H1 (cell line): ENCODE results near the gene PCGF3. TPM values are rescaled to one million over a fixed set of nuclear protein-coding genes. Genes with fewer than 3 reads are reported as not detected.

Source experiments
- CTCF ChIA-PET: fragments of 300-600 bp; sonication (Branson Sonifier 250); formaldehyde crosslinking; loops from one replicate; lab custom pipeline; 2021; ENCODE audit not compliant: partially characterized antibody; lab: Charles Lee
- POLR2A ChIA-PET: fragments of 300-600 bp; sonication (Branson Sonifier 250); formaldehyde crosslinking; loops from one replicate; lab custom pipeline; 2021; ENCODE audit warnings: inconsistent platforms; ENCODE audit not compliant: partially characterized antibody; lab: Charles Lee
- DNase-seq, 2 experiments: peaks; one replicate each; pipeline versions ENCODE4 v3.0.0 to v3.0.0-alpha.2; 2010 to 2022; ENCODE audit warnings: low spot score in 2 of 2, low read depth in 1 of 2, mixed read lengths in 1 of 2
- FAIRE-seq: peaks from 2 replicates; lab custom pipeline; 2011; peaks lifted over from hg19 to GRCh38; lab: Jason Lieb, UNC
- H2AFZ ChIP-seq: 2 replicates; pipeline ENCODE4 v1.8.1; 2012; ENCODE audit warnings: low read length, inconsistent platforms
- H2AK5ac ChIP-seq: 2 replicates; pipeline ENCODE4 v1.6.1; 2013; ENCODE audit warnings: low read depth, low read length
- H2BK120ac ChIP-seq: replicated peaks from 2 replicates; pipeline ENCODE3; 2013; ENCODE audit warnings: low read depth, low read length, inconsistent platforms
- H2BK12ac ChIP-seq: 2 replicates; pipeline ENCODE4 v1.6.1; 2013; ENCODE audit warnings: low read depth, low read length
- H2BK15ac ChIP-seq: 2 replicates; pipeline ENCODE4 v1.6.1; 2013; ENCODE audit warnings: low read length
- H2BK20ac ChIP-seq: 2 replicates; pipeline ENCODE4 v1.6.1; 2013; ENCODE audit warnings: low read length
- H2BK5ac ChIP-seq: 2 replicates; pipeline ENCODE4 v1.6.1; 2013; ENCODE audit warnings: low read depth, low read length
- H3K14ac ChIP-seq: 2 replicates; pipeline ENCODE4 v1.6.1; 2013; ENCODE audit warnings: inconsistent platforms; ENCODE audit not compliant: insufficient read length
- H3K18ac ChIP-seq: 2 replicates; pipeline ENCODE4 v1.6.1; 2013; ENCODE audit warnings: low read length; ENCODE audit errors: extremely low read depth
- H3K23ac ChIP-seq: 2 replicates; pipeline ENCODE4 v1.6.1; 2013; ENCODE audit warnings: inconsistent platforms; ENCODE audit not compliant: insufficient read length
- H3K23me2 ChIP-seq: 2 replicates; pipeline ENCODE4 v1.6.1; 2013; ENCODE audit warnings: low read depth, low read length
- H3K27ac ChIP-seq: 2 replicates; pipeline ENCODE4 v1.6.1; 2011; ENCODE audit warnings: low read depth, low read length, inconsistent platforms
- H3K27me3 ChIP-seq, 4 experiments: replicated peaks in 1 of 4; 1 replicate in 1 of 4; 2 replicates in 3 of 4; pipeline versions ENCODE4 v1.6.1 to v1.8.1; 2011 to 2013; ENCODE audit warnings: low read length in 3 of 4, mild to moderate bottlenecking in 3 of 4, inconsistent platforms in 2 of 4, mixed read lengths in 2 of 4, moderate library complexity in 1 of 4; ENCODE audit not compliant: control insufficient read depth in 3 of 4, insufficient read depth in 3 of 4; ENCODE audit errors: extremely low read depth in 1 of 4
- H3K36me3 ChIP-seq, 4 experiments: 2 replicates each; pipeline versions ENCODE4 v1.6.1 to v1.8.1; 2011 to 2013; ENCODE audit warnings: mild to moderate bottlenecking in 4 of 4, low read length in 3 of 4, moderate library complexity in 2 of 4, control low read depth in 1 of 4, inconsistent platforms in 1 of 4; ENCODE audit not compliant: insufficient read depth in 4 of 4, control insufficient read depth in 2 of 4
- H3K4ac ChIP-seq: replicated peaks from 2 replicates; pipeline ENCODE3; 2013; ENCODE audit warnings: low read length, low read depth, mixed read lengths, inconsistent platforms; ENCODE audit not compliant: insufficient read length
- H3K4me1 ChIP-seq, 4 experiments: replicated peaks in 1 of 4; 1 replicate in 1 of 4; 2 replicates in 3 of 4; pipeline versions ENCODE4 v1.6.1 to v1.8.1; 2011 to 2013; ENCODE audit warnings: low read length in 3 of 4, inconsistent platforms in 2 of 4, mixed read lengths in 1 of 4; ENCODE audit not compliant: insufficient read depth in 4 of 4, control insufficient read depth in 3 of 4
- H3K4me2 ChIP-seq, 2 experiments: 2 replicates each; pipeline versions ENCODE4 v1.6.1 to v1.8.1; 2011 to 2013; ENCODE audit warnings: low read depth in 2 of 2, low read length in 2 of 2, control low read depth in 1 of 2, inconsistent platforms in 1 of 2, mild to moderate bottlenecking in 1 of 2; ENCODE audit not compliant: insufficient read depth in 1 of 2
- H3K4me3 ChIP-seq, 4 experiments: fragments of 200-600, 300-600 bp in 1 of 4; sonication (generic), shearing (Covaris generic), sonication (Bioruptor Twin) in 1 of 4; 2 replicates each; pipeline versions ENCODE4 v1.5.1 to v1.8.1; 2011 to 2016; ENCODE audit warnings: low read length in 4 of 4, low read depth in 3 of 4, control low read depth in 2 of 4, inconsistent platforms in 2 of 4, mild to moderate bottlenecking in 2 of 4, mixed read lengths in 1 of 4, moderate library complexity in 1 of 4; ENCODE audit not compliant: insufficient read depth in 2 of 4; ENCODE audit errors: extremely low read depth in 1 of 4
- H3K56ac ChIP-seq: replicated peaks from 2 replicates; pipeline ENCODE3; 2013; ENCODE audit warnings: low read depth, mild to moderate bottlenecking, mixed read lengths, low read length, inconsistent platforms; ENCODE audit not compliant: insufficient read length
- H3K79me1 ChIP-seq: 2 replicates; pipeline ENCODE4 v1.6.1; 2013; ENCODE audit warnings: low read depth, low read length, control low read depth
- H3K79me2 ChIP-seq, 2 experiments: 2 replicates each; pipeline versions ENCODE4 v1.6.1 to v1.8.1; 2012 to 2013; ENCODE audit warnings: low read length in 2 of 2, mild to moderate bottlenecking in 2 of 2, inconsistent platforms in 1 of 2; ENCODE audit not compliant: insufficient read depth in 2 of 2, control insufficient read depth in 1 of 2
- H3K9ac ChIP-seq, 4 experiments: replicated peaks in 1 of 4; 1 replicate in 1 of 4; 2 replicates in 3 of 4; pipeline versions ENCODE4 v1.6.1 to v1.8.1; 2011 to 2013; ENCODE audit warnings: low read depth in 3 of 4, low read length in 3 of 4, control low read depth in 2 of 4, mild to moderate bottlenecking in 2 of 4, moderate library complexity in 2 of 4, inconsistent platforms in 1 of 4; ENCODE audit errors: extremely low read depth in 1 of 4
- H3K9me3 ChIP-seq, 2 experiments: 2 replicates each; pipeline versions ENCODE4 v1.6.1 to v1.8.1; 2012 to 2013; ENCODE audit warnings: mild to moderate bottlenecking in 2 of 2, moderate library complexity in 2 of 2, control low read depth in 1 of 2, inconsistent platforms in 1 of 2, low read depth in 1 of 2, low read length in 1 of 2, mixed read lengths in 1 of 2; ENCODE audit not compliant: insufficient read depth in 2 of 2
- H4K20me1 ChIP-seq, 2 experiments: replicated peaks in 1 of 2; 2 replicates each; pipeline versions ENCODE3 to v1.8.1; 2011 to 2013; ENCODE audit warnings: inconsistent platforms in 2 of 2, low read length in 2 of 2, mild to moderate bottlenecking in 1 of 2; ENCODE audit not compliant: insufficient read depth in 2 of 2, control insufficient read depth in 1 of 2
- H4K5ac ChIP-seq: 2 replicates; pipeline ENCODE4 v1.6.1; 2013; ENCODE audit warnings: low read length, low read depth, mixed read lengths, inconsistent platforms; ENCODE audit not compliant: insufficient read length
- H4K8ac ChIP-seq: 2 replicates; pipeline ENCODE4 v1.8.0; 2013; ENCODE audit warnings: mild to moderate bottlenecking, moderate library complexity, low read length, inconsistent platforms; ENCODE audit not compliant: insufficient read depth; ENCODE audit errors: extremely low read depth
- H4K91ac ChIP-seq: replicated peaks from 2 replicates; pipeline ENCODE3; 2013; ENCODE audit warnings: low read length, mixed read lengths, inconsistent platforms; ENCODE audit not compliant: insufficient read length
- JUND ChIP-seq: IDR thresholded peaks from 2 replicates; pipeline ENCODE4 v1.6.1; 2011; ENCODE audit warnings: mild to moderate bottlenecking, improper control_type of control experiment, low read length
- RAD21 ChIP-seq, 2 experiments: IDR thresholded peaks in 1 of 2; conservative IDR thresholded peaks in 1 of 2; 2 replicates each; pipeline ENCODE4 v1.6.1; 2011; ENCODE audit warnings: low read depth in 2 of 2, low read length in 2 of 2, improper control_type of control experiment in 1 of 2, inconsistent platforms in 1 of 2, mild to moderate bottlenecking in 1 of 2, moderate library complexity in 1 of 2
- TCF12 ChIP-seq: IDR thresholded peaks from 2 replicates; pipeline ENCODE4 v1.6.1; 2011; ENCODE audit warnings: low read depth, mild to moderate bottlenecking, low read length
- WGBS, 2 experiments: shearing (Covaris generic) in 1 of 2; methylation state at CpG; one replicate each; pipeline versions ENCODE4 v1.1.6 to v1.1.7; 2013 to 2015; ENCODE audit warnings: low lambda C conversion rate in 2 of 2, mixed read lengths in 2 of 2, inconsistent platforms in 1 of 2, low coverage in 1 of 2, missing lambda C conversion rate in 1 of 2; ENCODE audit not compliant: insufficient replicate concordance in 2 of 2, insufficient coverage in 1 of 2, insufficient read length in 1 of 2; ENCODE audit errors: extremely low coverage in 1 of 2, missing lambda C conversion rate in 1 of 2; 5-methylcytosine and 5-hydroxymethylcytosine counted together
- polyA plus RNA-seq, 7 experiments: library from polyadenylated mRNA; depleted of rRNA in 3 of 7; stranded (reverse) in 5 of 7; unstranded in 2 of 7; fragments of >200 nt in 5 of 7; fragments of 200-250 nt in 2 of 7; gene quantifications; 1 replicate in 5 of 7; 2 replicates in 1 of 7; 4 replicates in 1 of 7; pipeline versions ENCODE4 v1.2.1 to v1.2.3, GENCODE V29; 2011 to 2013; ENCODE audit warnings: missing spikeins in 2 of 7, mixed read lengths in 2 of 7
- total RNA-seq: library from RNA; stranded (reverse); fragmentation: NEBNext Ultra II Directional; extraction: Animal tissue kit (Norgen Biotek cat#: 25700); gene quantifications from 2 replicates; pipeline ENCODE4 v1.2.1, GENCODE V29; 2021
- TF ChIP-seq, protein P1 (sequence below): IDR thresholded peaks from 2 replicates; pipeline ENCODE4 v1.6.1; 2012; ENCODE audit warnings: inconsistent platforms
- TF ChIP-seq, protein P2 (sequence below), 3 experiments: IDR thresholded peaks; 1 replicate in 2 of 3; 2 replicates in 1 of 3; pipeline versions ENCODE4 v1.5.1 to v1.6.1; 2011; ENCODE audit warnings: low read length in 3 of 3, mild to moderate bottlenecking in 3 of 3, inconsistent platforms in 2 of 3, low read depth in 1 of 3, moderate library complexity in 1 of 3; ENCODE audit not compliant: insufficient read depth in 1 of 3; ENCODE audit errors: control extremely low read depth in 1 of 3

The PCGF3 gene
- total and polyA plus RNA-seq, 2 of the 8 experiments (the other 6 are each of a cell fraction or from before 2014, with no cell fraction given): 52.7 to 52.9 TPM

DNA sequence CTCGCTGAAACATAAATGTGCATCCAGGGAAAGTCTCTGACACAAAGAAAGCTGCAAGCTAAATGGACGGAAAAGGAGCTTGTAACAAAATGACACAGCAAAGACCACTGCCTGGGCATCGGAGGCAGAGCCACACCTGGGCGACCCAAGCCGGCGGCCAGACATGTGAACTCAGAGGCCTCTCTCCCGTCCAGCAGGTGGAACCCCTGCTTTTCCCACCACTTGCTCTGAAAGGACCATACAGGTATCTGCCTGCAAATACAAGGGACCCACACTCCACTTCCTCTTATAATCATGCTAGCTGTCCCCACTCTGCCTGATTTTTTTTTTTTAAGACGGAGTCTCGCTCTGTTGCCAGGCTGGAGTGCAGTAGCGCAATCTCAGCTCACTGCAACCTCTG is 108.3 kb downstream of the PCGF3 start:
- Histone ChIP-seq H3K27me3 (peaks cover 7 to 79% (median 46%) of the 10 kb centered on the region in 4 experiments), H4K91ac (no peak overlapping the region), H4K8ac (no peak overlapping the region), H2BK12ac (no peak overlapping the region), H3K4me2 (no peak overlapping the region), H3K18ac (no peak overlapping the region), H3K14ac (no peak overlapping the region), H3K36me3 (no peaks in the 10 kb centered on the region), H3K4me3 (no peak overlapping the region), H2BK20ac (no peak overlapping the region), H4K20me1 (peaks cover 0 to 2% of the 10 kb centered on the region in 2 experiments), H3K4ac (no peak overlapping the region), H2BK120ac (no peak overlapping the region), H2BK15ac (no peak overlapping the region), H3K23ac (no peak overlapping the region), H3K4me1 (no peaks in the 10 kb centered on the region), H3K27ac (no peak overlapping the region), H3K23me2 (no peaks in the 10 kb centered on the region), H2AK5ac (no peak overlapping the region), H3K56ac (no peak overlapping the region), H3K9me3 (no peaks in the 10 kb centered on the region; a peak in 1 of 4 replicates), H2BK5ac (no peak overlapping the region), H3K79me2 (no peaks in the 10 kb centered on the region), H3K9ac (no peak overlapping the region), H3K79me1 (no peaks in the 10 kb centered on the region; the same call in 1 of the 2 replicates), H4K5ac (no peak overlapping the region), H2AFZ (no peak overlapping the region)
- peak in 1 of 2 experiments; percentile 47 for DNase-seq
- TF ChIP-seq, protein P1, sequence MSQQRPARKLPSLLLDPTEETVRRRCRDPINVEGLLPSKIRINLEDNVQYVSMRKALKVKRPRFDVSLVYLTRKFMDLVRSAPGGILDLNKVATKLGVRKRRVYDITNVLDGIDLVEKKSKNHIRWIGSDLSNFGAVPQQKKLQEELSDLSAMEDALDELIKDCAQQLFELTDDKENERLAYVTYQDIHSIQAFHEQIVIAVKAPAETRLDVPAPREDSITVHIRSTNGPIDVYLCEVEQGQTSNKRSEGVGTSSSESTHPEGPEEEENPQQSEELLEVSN: peak; percentile 44; the same call in 1 of the 2 replicates
- no peak for TF ChIP-seq TCF12
- TF ChIP-seq, protein P2, sequence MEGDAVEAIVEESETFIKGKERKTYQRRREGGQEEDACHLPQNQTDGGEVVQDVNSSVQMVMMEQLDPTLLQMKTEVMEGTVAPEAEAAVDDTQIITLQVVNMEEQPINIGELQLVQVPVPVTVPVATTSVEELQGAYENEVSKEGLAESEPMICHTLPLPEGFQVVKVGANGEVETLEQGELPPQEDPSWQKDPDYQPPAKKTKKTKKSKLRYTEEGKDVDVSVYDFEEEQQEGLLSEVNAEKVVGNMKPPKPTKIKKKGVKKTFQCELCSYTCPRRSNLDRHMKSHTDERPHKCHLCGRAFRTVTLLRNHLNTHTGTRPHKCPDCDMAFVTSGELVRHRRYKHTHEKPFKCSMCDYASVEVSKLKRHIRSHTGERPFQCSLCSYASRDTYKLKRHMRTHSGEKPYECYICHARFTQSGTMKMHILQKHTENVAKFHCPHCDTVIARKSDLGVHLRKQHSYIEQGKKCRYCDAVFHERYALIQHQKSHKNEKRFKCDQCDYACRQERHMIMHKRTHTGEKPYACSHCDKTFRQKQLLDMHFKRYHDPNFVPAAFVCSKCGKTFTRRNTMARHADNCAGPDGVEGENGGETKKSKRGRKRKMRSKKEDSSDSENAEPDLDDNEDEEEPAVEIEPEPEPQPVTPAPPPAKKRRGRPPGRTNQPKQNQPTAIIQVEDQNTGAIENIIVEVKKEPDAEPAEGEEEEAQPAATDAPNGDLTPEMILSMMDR (IDR thresholded peaks at IDR 0.05; ENCODE audit: control extremely low read depth in 1 of 3, insufficient read depth in 1 of 3, low read depth in 1 of 3, low read length in 3 of 3): peak in 2 of 3 experiments; percentile 42 to 47; a peak in 3 of 4 replicates
- TF ChIP-seq JUND: no peak
- TF ChIP-seq RAD21 (IDR thresholded peaks at IDR 0.05 in 1 of 2, conservative IDR thresholded peaks at IDR 0.05 in 1 of 2; ENCODE audit: low read depth in 2 of 2, low read length in 2 of 2): peak; percentile 65 to 72
- 68% methylated on average over 10 of the region's 10 CpGs; no CpG with 5 or more reads in 1 of the 2 experiments for WGBS, 2 experiments
- ChIA-PET CTCF (interaction anchor here (0.6 to 3.6 kb wide), 14 partner anchors 10 to 837 kb away, joined by 3 to 13 read pairs (median 3); no protein-coding TSS in a partner anchor), POLR2A (interaction anchor here (1.2 kb wide), 1 partner anchor 9 kb away, joined by 3 read pairs; no protein-coding TSS in a partner anchor)
- FAIRE-seq: no peak
